Measurements from ENCODE around the gene FBXO2. TPM values are rescaled to one million over a fixed set of nuclear protein-coding genes. Genes with fewer than 3 reads are reported as not detected.

Gene FBXO2
- total and polyA plus RNA-seq, 3 donors from 2014 or later = 11.3 to 19.0 (median 17.3) TPM

GRCh38 chr1:11682799-11683198 lies 28.6 kb upstream of the FBXO2 start:
- intact Hi-C loops (cut with DNase I; ENCODE audit: low total_unique reads) = no loop called here
- no peaks in the 10 kb centered on the region for H3K9me3 ChIP-seq
- TF ChIP-seq, protein P1, sequence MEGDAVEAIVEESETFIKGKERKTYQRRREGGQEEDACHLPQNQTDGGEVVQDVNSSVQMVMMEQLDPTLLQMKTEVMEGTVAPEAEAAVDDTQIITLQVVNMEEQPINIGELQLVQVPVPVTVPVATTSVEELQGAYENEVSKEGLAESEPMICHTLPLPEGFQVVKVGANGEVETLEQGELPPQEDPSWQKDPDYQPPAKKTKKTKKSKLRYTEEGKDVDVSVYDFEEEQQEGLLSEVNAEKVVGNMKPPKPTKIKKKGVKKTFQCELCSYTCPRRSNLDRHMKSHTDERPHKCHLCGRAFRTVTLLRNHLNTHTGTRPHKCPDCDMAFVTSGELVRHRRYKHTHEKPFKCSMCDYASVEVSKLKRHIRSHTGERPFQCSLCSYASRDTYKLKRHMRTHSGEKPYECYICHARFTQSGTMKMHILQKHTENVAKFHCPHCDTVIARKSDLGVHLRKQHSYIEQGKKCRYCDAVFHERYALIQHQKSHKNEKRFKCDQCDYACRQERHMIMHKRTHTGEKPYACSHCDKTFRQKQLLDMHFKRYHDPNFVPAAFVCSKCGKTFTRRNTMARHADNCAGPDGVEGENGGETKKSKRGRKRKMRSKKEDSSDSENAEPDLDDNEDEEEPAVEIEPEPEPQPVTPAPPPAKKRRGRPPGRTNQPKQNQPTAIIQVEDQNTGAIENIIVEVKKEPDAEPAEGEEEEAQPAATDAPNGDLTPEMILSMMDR (IDR thresholded peaks at IDR 0.05) = no peak
- TF ChIP-seq POLR2A (IDR thresholded peaks at IDR 0.05) = no peak
- 40 to 75% methylated on average over 1 of the region's 1 CpG for WGBS, 2 donors
- no peak overlapping the region for H3K4me3 ChIP-seq
- H3K27me3 ChIP-seq = no peaks in the 10 kb centered on the region
- no peak overlapping the region for H3K27ac ChIP-seq
- peaks cover 13% of the 10 kb centered on the region for H3K4me1 ChIP-seq
- H3K36me3 ChIP-seq (ENCODE audit: low read depth, missing control alignments) = no peaks in the 10 kb centered on the region
- no peak for DNase-seq

DNA sequence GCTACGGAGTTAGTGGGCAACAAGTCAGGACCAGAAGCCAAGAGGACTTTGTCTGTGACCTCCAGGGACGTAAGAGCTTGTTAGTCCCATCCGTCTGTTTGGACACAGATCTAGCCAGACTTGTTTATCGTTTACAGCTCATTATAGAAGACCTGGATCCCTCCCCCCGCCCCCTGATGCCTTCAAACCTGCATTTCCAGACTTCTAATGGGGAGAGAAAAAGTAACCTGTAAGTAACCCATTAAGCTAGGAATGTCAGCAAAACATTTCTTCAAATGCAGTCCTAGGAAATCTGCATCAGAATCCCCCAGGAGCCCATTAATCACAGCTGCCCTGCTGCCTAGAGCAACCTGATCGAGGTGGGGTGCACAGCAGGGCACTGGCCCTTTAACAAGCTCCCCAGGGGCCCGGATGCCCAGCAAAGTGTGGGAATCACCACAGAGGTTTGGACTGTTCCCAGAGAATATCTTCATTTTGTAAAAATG lies 28.1 kb upstream of the FBXO2 start:
- no peaks in the 10 kb centered on the region for H3K36me3 ChIP-seq (ENCODE audit: low read depth, missing control alignments)
- H3K4me1 ChIP-seq = peaks cover 13% of the 10 kb centered on the region
- H3K4me3 ChIP-seq = no peak overlapping the region
- peak overlapping the region; percentile 87 for H3K27ac ChIP-seq
- no peak for DNase-seq
- WGBS, 2 donors = 28 to 31% methylated on average over 7 of the region's 7 CpGs
- intact Hi-C loops (cut with DNase I; ENCODE audit: low total_unique reads) = no loop called here
- no peaks in the 10 kb centered on the region for H3K27me3 ChIP-seq
- H3K9me3 ChIP-seq = no peaks in the 10 kb centered on the region
- TF ChIP-seq, protein P1 (IDR thresholded peaks at IDR 0.05) = no peak
- TF ChIP-seq POLR2A (IDR thresholded peaks at IDR 0.05) = no peak

- Histone ChIP-seq H3K27me3 (no peaks in the 10 kb centered on the region), H3K36me3 (ENCODE audit: low read depth, missing control alignments) (no peaks in the 10 kb centered on the region), H3K4me1 (peaks cover 13% of the 10 kb centered on the region), H3K9me3 (no peaks in the 10 kb centered on the region), H3K27ac (peak within 1 kb of the TSS; percentile 87), H3K4me3 (peak within 1 kb of the TSS; percentile 78 to 85)
- TF ChIP-seq POLR2A (IDR thresholded peaks at IDR 0.05) = no peak
- TF ChIP-seq, protein P1 (IDR thresholded peaks at IDR 0.05) = no peak
- intact Hi-C loops (cut with DNase I; ENCODE audit: low total_unique reads) = no loop called here
- WGBS, 2 donors = 1 to 3% methylated on average over 28 to 71 of the region's 71 CpGs
- peak; percentile 92 for DNase-seq
These were observed 27.0 kb upstream of the FBXO2 start, which contains the start of gene MAD2L2 for GRCh38 chr1:11681071-11681771. Gene MAD2L2, minus strand, starts transcription at chr1:11681148. Its CDS starts 547 bp downstream, at chr1:11680601.

DNA sequence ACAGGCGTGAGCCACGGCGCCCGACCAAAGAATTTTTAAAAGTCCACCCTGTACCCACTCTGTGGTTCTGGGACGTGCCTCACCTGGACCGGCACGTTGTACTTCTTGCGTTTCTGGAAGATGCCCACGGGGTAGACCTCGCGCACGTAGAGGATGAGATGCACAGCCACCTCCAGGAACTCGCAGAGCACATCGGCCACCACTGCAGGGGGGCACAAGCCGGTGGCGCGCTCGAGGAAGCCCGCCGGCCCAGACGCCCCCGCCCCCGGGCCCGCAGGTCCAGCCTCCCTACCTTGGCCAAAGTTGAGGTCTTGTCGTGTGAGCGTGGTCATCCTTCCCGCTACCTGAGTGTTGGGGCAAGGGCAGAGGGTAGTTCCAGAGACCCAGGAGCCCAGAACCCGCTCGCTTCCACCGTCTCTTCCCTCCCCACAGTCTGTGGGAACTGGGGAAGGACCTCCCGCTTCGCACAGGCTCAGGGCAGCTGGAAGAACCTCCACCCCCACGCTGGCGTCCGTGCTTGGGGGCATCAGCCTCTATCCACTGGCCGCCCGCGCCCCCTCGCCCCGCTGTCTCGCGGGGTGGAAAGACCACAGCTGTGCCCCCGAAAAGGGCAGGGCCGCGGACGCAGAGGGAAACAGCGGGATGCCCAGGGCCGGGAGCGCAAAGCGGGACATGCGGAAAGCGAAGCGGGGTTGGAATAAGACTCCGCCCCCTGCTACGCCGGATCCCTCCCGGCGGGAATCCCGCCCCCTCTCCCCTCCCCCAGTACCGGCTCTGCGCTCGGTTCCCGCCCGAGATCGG lies 26.2 kb upstream of the FBXO2 start:
- DNase-seq = no peak
- intact Hi-C loops (cut with DNase I; ENCODE audit: low total_unique reads) = no loop called here

More for the DNA sequence above, 26.2 kb upstream of the FBXO2 start:
- H3K9me3 ChIP-seq = no peaks in the 10 kb centered on the region
- 7 to 9% methylated on average over 29 to 57 of the region's 65 CpGs for WGBS, 2 donors
- H3K4me3 ChIP-seq = peak overlapping the region; percentile 78 to 85
- H3K4me1 ChIP-seq = peaks cover 13% of the 10 kb centered on the region
- H3K36me3 ChIP-seq (ENCODE audit: low read depth, missing control alignments) = no peaks in the 10 kb centered on the region
- TF ChIP-seq POLR2A (IDR thresholded peaks at IDR 0.05) = no peak
- TF ChIP-seq, protein P1 (IDR thresholded peaks at IDR 0.05) = no peak
- H3K27me3 ChIP-seq = no peaks in the 10 kb centered on the region
- peak overlapping the region; percentile 87 for H3K27ac ChIP-seq
